NOMO-1 treated with DMSO at 0.1 percent for 48 hours (cell line): ENCODE results near the gene ACER3.
"Not testable (repeated sequence)": the region's sequence is repeated elsewhere in the genome, so short reads cannot be mapped to it uniquely, and the experiment has no call there.

Source experiments
- DNase-seq: peaks from one replicate; lab custom pipeline; 2025; ENCODE audit not compliant: unreplicated experiment; lab: John Stamatoyannopoulos, UW

The ACER3 gene

DNA sequence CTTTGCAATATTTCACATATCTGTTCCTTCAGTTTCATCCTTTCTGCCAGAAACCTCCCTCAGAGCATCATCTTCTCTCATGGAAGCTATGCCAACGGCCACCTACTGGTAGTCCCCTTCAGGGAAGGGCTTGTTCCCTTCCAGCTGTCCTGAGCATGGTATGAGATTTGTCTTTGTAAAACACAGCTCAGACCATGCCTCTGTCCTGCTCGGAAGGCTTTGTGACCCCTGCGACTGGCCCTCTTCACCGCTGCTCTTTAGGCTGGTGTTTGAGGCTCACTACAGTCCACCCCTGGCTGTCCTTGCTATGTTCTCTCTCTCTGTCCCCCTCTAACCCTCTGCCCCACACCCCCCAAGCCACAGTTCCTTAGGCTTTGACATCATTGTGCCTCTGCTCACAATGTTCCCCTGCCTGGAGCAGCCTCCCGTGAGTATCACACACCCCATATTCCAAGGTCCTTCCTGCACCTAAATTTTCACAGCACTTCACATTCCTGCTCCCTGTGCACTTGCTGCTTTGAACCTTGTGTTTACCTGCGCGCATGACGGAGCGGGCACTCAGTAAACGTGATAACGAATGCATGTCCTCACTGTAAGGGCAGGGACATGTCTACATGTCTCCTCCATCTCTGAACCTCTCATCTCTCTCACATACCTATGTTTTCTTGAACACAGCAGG lies 24.0 kb upstream of the ACER3 start:
- no peak for DNase-seq

DNA sequence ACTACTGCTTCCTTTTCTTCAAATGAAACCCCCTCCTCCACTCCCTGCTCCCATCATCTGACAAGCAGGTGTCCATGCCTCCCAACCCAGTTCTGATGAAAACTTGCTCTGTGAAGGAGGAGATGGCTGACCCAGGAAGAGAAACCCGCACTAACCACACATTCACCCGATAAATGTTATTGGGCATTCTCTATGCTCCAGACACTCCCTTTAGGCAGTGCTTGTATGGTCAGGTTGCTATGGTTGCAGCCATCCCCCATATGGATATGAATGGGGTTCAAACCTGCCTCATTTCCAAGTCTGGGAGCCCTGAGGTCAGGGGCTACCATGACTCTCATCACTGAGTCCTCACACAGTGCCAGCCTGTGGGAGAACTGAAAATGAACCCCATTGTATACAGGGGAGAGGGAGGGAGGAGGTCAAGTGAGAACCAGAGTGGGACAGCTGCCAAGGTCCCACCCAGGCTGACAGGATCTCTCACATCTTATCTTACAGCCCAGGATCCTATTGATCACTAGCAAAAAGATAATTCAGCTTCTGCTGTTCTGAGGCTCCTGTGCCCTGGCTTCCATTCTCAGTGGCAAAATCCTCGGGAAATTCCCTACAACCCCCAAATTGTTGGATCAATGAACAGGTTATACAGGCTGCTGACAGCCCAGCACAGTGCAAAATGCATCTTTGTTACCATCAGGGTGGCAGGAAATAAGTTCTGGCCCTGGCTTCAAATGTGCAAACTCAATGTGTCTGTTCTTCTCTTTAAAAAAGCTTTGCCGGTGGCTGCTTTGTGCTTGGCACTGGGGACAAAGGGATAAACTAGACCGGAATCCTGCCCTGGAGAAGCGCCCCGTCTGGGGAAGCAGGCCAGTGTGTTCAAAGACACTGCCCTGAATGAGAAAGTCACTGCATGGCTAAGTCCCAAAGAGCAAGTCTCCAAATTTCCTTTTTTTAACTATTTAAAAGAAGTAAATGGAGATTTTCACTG lies 22.7 kb upstream of the ACER3 start:
- DNase-seq = no peak

DNA sequence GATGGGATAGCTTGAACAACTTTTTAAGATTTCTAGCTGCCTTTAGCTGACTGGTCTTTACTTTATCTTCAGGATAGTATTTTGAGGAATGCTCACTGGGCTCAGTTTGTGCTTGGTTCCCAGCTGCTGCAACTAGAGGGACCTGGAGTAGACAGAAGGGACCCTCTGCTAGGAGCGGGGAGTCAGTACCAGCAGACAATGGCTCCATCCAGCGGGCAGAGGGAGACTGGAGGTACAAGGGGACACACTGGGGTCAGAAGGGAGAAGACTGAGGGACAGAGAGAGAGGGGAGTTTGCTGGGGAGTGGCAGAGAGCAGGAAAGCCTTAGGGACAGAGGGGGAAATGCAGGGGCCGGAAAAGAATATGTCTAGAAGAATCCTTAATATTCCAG lies 22.0 kb upstream of the ACER3 start:
- no peak for DNase-seq

DNA sequence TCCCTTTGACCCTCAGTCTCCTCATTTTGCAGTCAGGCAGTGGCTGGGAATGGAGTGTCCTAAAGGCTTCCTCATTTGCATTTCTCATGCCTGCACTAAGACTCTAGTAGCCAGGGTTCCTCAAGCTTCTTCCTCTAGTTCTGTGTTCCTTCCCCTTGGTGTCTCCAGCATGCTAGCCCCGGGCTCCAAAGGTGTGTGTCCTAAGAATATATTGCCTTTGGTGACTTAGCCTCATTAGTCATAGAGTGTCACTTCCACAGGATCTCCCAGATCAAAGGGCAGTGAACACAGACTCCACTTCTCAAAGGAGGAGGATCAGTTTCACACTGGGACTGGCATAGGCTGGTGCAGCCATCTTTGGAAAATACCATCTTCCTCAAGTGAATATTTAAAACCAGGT lies 21.4 kb upstream of the ACER3 start:
- no peak for DNase-seq

GRCh38 chr11:76841923-76842452 lies 18.7 kb upstream of the ACER3 start:
- DNase-seq = no peak

DNA sequence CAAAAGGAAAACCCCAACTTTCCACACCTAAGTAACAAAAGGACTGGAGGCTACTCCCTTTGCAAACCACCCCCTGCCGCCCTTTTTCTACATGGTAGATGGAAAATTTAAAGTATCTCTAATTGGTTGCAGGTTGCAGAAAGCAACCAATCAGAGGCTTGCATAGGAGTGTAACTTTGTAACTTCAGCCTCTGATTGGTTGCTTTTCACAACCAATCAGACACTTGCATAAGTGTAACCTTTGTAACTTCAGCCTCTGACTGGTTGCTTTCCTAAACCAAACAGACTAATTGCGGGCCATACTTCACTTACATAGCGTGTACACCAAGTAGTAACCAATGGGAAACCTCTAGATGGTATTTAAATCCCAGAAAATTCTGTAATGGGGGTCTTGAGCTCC lies 16.8 kb upstream of the ACER3 start:
- DNase-seq = no peak

DNA sequence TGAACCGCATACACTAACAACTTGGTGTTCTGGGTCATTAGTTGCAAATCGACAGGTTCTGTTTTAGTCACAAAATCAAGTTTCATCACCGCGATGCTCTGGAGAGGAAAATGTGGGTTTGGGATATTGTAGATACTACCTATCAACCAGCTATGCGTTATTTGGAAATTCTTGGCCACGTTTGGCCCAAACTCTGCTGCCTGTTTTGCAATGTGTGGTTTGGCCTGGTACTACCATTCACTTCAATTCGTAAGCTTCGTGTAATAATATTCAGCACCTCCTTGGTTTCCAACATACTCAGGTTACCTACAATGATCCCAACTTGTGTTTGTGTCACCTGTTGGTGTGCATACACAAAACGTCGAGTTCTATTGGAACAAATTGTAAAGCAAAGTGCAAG lies 16.2 kb upstream of the ACER3 start:
- DNase-seq = peak; percentile 46

DNA sequence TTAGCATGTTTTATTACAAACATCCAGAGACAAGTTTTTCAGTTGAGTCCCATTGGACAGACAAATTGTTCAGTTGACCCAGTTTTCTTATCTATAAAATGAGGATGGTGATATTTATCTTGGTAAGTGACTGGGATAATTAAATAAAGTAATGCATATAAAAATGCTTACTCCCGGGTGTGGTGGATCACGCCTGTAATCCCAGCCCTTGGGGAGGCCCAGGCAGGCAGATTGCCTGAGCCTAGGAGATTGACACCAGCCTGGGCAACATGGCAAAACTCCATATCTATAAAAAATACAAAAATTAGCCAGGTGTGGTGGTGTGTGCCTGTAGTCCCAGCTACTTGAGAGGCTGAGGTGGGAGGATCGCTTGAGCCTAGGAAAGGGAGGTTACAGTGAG lies 15.6 kb upstream of the ACER3 start:
- no peak for DNase-seq

DNA sequence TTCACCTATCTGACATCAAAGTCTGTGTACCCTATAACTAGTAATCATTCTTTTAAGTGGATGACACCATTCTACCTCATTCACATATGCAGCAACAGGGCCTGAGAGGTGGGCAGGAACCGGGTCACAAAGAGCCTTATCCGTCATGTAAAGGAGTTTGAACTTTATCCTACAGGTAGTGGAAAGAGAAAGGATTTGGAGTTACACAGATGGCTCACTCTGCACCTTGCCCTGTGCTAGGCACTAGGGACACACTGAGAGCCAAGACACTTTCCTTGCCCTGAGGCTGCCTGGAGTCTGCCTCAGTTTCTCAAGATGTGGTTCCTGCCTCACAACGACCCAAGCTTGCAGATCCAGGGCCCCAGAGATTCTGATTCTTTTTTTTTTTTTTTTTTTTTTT lies 14.3 kb upstream of the ACER3 start:
- DNase-seq = no peak

DNA sequence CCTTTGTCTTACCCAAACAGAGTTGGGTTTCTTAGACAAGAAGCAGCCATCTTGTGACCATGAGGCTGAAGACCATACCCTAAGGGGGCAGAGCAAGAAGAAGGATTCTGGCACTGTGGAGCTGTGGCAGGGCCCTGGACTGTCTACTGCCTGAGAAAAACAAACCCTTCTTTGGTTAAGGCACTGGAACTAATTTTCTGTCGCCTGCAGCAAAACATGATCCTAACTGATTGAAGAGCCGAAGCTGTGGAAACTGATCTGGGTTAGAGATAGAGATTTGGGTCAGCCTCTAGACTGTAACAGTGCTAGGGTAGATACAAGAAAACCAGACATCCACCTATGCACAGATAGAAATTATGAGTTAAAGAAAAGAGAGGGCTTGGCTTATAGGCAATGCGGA lies 11.3 kb upstream of the ACER3 start:
- DNase-seq = no peak

GRCh38 chr11:76850130-76850529 lies 10.6 kb upstream of the ACER3 start:
- DNase-seq = no peak

DNA sequence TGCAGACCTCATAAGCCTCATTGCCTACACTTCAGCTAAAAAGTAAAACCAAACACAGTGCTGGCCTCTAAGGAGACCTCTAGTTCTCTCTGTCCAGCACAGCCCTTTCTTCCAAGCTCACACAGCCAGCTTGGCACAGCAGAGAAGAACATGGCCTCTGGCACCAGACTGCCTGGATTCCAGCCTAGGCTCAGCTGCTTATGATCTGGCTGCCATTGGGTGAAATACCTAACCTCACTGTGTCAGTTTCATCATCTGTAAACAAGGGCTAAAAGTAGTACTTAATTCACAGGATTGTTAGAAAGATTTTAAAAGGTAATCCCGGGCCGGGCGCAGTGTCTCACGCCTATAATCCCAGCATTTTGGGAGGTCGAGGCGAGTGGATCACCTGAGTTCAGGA lies 9.9 kb upstream of the ACER3 start:
- no peak for DNase-seq

DNA sequence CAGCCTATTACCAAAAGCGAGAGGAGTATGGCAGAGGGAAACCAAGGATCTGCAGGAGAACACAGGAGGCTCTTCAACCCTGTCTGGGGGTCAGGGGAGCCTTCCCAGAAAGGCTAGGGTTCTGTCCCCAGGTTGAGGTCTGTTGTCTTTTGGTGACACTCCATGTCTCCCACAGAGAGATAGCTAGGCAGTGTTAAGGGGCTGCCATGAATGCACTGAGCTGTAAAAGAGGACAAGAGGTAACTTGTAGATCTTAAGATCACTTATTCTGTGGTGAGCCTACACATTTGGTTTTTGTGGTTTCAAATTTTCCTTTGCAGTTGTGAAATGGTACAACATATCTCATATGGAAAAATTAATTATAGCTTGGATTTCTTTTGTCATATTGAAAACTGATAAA lies 6.0 kb upstream of the ACER3 start:
- DNase-seq = no peak

GRCh38 chr11:76855670-76856069 lies 5.0 kb upstream of the ACER3 start:
- DNase-seq = not testable (repeated sequence)

- peak; percentile 61 for DNase-seq
Measured at GRCh38 chr11:76856106-76856505, 4.6 kb upstream of the ACER3 start.

GRCh38 chr11:76856571-76856970 lies 4.1 kb upstream of the ACER3 start:
- peak; percentile 41 for DNase-seq

GRCh38 chr11:76857781-76858410 lies 2.8 kb upstream of the ACER3 start:
- DNase-seq = peak; percentile 90

- no peak for DNase-seq
Measured at GRCh38 chr11:76859708-76860227, 950 bp upstream of the ACER3 start.

GRCh38 chr11:76861490-76861953 lies 804 bp downstream of the ACER3 start:
- no peak for DNase-seq

DNA sequence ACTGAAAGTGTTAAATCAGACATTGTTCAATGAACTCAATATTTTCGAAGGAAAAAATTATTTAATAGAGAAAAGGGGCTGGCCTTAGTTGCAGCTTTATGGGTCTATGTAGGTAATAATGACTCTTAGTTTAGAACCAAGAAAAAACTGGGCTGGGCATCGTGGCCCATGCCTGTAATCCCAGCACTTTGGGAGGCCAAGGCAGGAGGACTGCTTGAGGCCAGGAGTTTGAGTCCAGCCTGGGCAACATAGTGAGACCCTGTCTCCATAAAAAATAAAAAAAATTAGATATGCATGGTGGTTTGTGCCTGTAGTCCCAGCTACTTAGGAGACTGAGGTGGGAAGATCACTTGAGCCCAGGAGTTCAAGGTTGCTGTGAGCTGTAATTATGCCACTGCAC lies 2.1 kb downstream of the ACER3 start:
- not testable (repeated sequence) for DNase-seq

- DNase-seq = peak; percentile 93
Measured at GRCh38 chr11:76863196-76863777, 2.6 kb downstream of the ACER3 start.
